Measurements from ENCODE around the gene RPL34.

Gene RPL34

DNA sequence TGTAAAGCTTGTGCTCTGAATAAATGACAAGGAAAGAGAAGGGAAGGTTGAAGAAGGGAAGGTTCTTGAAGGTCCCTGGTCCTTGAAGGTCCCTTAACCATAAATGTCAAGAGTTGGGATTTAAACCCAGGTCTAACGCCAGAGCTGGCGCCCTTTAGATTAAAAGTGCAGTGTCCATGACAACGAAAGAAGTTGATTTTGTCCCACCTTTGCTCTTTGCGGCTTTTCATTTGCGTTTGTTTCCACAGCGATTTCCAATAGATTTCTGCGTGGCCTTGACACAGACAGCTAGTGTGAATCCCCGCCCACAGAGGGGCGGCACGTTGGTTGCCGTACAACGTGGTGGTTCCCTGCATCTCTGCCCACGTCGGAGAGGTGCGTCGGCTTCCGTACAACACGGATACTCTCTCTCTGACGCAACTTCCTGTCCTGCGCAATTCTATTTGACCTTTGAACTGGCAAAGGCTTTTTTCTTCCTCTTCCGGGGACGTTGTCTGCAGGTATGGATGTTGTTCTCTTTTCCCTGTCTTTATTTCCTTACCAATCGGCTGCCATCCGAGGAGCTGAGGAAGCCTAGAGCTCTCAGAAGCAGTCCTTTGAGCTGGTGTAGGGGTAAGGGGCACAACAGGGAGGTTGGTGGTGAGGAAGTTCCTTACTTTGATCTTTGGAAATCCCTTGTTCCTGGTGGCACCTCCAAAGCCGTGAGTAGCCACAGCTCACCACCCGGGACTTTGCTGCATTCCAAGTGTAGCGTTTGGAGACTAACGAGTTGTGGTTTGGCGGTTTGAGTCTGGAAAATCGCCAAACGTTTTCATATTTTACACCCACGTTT, at the start of gene RPL34 (continued):
- TF ChIP-seq, protein P1, sequence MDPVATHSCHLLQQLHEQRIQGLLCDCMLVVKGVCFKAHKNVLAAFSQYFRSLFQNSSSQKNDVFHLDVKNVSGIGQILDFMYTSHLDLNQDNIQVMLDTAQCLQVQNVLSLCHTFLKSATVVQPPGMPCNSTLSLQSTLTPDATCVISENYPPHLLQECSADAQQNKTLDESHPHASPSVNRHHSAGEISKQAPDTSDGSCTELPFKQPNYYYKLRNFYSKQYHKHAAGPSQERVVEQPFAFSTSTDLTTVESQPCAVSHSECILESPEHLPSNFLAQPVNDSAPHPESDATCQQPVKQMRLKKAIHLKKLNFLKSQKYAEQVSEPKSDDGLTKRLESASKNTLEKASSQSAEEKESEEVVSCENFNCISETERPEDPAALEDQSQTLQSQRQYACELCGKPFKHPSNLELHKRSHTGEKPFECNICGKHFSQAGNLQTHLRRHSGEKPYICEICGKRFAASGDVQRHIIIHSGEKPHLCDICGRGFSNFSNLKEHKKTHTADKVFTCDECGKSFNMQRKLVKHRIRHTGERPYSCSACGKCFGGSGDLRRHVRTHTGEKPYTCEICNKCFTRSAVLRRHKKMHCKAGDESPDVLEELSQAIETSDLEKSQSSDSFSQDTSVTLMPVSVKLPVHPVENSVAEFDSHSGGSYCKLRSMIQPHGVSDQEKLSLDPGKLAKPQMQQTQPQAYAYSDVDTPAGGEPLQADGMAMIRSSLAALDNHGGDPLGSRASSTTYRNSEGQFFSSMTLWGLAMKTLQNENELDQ (tag by site-specific recombination; IDR thresholded peaks at IDR 0.05; ENCODE audit: low read depth), result no peak
- TF ChIP-seq GLI2 (tag by site-specific recombination; IDR thresholded peaks at IDR 0.05; ENCODE audit: borderline replicate concordance, low read depth), result no peak
- no peak for TF ChIP-seq HOXD13 (CRISPR knock-in tag; IDR thresholded peaks at IDR 0.05; ENCODE audit: borderline replicate concordance)
- TF ChIP-seq EGR2 (tag by site-specific recombination; IDR thresholded peaks at IDR 0.05; ENCODE audit: low read depth), result peak; percentile 71
- TF ChIP-seq, protein P2, sequence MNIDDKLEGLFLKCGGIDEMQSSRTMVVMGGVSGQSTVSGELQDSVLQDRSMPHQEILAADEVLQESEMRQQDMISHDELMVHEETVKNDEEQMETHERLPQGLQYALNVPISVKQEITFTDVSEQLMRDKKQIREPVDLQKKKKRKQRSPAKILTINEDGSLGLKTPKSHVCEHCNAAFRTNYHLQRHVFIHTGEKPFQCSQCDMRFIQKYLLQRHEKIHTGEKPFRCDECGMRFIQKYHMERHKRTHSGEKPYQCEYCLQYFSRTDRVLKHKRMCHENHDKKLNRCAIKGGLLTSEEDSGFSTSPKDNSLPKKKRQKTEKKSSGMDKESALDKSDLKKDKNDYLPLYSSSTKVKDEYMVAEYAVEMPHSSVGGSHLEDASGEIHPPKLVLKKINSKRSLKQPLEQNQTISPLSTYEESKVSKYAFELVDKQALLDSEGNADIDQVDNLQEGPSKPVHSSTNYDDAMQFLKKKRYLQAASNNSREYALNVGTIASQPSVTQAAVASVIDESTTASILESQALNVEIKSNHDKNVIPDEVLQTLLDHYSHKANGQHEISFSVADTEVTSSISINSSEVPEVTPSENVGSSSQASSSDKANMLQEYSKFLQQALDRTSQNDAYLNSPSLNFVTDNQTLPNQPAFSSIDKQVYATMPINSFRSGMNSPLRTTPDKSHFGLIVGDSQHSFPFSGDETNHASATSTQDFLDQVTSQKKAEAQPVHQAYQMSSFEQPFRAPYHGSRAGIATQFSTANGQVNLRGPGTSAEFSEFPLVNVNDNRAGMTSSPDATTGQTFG (tag by site-specific recombination; IDR thresholded peaks at IDR 0.05; ENCODE audit: borderline replicate concordance), result no peak
- TF ChIP-seq, protein P3, sequence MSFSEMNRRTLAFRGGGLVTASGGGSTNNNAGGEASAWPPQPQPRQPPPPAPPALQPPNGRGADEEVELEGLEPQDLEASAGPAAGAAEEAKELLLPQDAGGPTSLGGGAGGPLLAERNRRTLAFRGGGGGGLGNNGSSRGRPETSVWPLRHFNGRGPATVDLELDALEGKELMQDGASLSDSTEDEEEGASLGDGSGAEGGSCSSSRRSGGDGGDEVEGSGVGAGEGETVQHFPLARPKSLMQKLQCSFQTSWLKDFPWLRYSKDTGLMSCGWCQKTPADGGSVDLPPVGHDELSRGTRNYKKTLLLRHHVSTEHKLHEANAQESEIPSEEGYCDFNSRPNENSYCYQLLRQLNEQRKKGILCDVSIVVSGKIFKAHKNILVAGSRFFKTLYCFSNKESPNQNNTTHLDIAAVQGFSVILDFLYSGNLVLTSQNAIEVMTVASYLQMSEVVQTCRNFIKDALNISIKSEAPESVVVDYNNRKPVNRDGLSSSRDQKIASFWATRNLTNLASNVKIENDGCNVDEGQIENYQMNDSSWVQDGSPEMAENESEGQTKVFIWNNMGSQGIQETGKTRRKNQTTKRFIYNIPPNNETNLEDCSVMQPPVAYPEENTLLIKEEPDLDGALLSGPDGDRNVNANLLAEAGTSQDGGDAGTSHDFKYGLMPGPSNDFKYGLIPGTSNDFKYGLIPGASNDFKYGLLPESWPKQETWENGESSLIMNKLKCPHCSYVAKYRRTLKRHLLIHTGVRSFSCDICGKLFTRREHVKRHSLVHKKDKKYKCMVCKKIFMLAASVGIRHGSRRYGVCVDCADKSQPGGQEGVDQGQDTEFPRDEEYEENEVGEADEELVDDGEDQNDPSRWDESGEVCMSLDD (tag by site-specific recombination; IDR thresholded peaks at IDR 0.05), result no peak
- TF ChIP-seq ZNF37A (tag by site-specific recombination; IDR thresholded peaks at IDR 0.05), result no peak
- TF ChIP-seq, protein P4, sequence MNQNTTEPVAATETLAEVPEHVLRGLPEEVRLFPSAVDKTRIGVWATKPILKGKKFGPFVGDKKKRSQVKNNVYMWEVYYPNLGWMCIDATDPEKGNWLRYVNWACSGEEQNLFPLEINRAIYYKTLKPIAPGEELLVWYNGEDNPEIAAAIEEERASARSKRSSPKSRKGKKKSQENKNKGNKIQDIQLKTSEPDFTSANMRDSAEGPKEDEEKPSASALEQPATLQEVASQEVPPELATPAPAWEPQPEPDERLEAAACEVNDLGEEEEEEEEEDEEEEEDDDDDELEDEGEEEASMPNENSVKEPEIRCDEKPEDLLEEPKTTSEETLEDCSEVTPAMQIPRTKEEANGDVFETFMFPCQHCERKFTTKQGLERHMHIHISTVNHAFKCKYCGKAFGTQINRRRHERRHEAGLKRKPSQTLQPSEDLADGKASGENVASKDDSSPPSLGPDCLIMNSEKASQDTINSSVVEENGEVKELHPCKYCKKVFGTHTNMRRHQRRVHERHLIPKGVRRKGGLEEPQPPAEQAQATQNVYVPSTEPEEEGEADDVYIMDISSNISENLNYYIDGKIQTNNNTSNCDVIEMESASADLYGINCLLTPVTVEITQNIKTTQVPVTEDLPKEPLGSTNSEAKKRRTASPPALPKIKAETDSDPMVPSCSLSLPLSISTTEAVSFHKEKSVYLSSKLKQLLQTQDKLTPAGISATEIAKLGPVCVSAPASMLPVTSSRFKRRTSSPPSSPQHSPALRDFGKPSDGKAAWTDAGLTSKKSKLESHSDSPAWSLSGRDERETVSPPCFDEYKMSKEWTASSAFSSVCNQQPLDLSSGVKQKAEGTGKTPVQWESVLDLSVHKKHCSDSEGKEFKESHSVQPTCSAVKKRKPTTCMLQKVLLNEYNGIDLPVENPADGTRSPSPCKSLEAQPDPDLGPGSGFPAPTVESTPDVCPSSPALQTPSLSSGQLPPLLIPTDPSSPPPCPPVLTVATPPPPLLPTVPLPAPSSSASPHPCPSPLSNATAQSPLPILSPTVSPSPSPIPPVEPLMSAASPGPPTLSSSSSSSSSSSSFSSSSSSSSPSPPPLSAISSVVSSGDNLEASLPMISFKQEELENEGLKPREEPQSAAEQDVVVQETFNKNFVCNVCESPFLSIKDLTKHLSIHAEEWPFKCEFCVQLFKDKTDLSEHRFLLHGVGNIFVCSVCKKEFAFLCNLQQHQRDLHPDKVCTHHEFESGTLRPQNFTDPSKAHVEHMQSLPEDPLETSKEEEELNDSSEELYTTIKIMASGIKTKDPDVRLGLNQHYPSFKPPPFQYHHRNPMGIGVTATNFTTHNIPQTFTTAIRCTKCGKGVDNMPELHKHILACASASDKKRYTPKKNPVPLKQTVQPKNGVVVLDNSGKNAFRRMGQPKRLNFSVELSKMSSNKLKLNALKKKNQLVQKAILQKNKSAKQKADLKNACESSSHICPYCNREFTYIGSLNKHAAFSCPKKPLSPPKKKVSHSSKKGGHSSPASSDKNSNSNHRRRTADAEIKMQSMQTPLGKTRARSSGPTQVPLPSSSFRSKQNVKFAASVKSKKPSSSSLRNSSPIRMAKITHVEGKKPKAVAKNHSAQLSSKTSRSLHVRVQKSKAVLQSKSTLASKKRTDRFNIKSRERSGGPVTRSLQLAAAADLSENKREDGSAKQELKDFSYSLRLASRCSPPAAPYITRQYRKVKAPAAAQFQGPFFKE (tag by site-specific recombination; IDR thresholded peaks at IDR 0.05; ENCODE audit: borderline replicate concordance), result no peak
- no peak for TF ChIP-seq KLF16 (tag by site-specific recombination; IDR thresholded peaks at IDR 0.05)
- TF ChIP-seq ZNF239 (tag by site-specific recombination; IDR thresholded peaks at IDR 0.05), result no peak
- peak; percentile 75; the same call in 1 of the 2 replicates for TF ChIP-seq MYNN (tag by site-specific recombination; IDR thresholded peaks at IDR 0.05; ENCODE audit: borderline replicate concordance)
- no peak for TF ChIP-seq FEZF1 (tag by site-specific recombination; IDR thresholded peaks at IDR 0.05)
- TF ChIP-seq ZIC2 (tag by site-specific recombination; IDR thresholded peaks at IDR 0.05), result no peak
- TF ChIP-seq ZFP69B (tag by site-specific recombination; IDR thresholded peaks at IDR 0.05), result no peak
- peak; percentile 89 for TF ChIP-seq ZFHX2 (tag by site-specific recombination; conservative IDR thresholded peaks at IDR 0.05)
- no peak for TF ChIP-seq ZNF596 (tag by site-specific recombination; IDR thresholded peaks at IDR 0.05)
- no peak for TF ChIP-seq ZNF768 (tag by site-specific recombination; IDR thresholded peaks at IDR 0.05)
- TF ChIP-seq KLF8 (tag by site-specific recombination; IDR thresholded peaks at IDR 0.05), result peak; percentile 44; the same call in 1 of the 2 replicates
- no peak for TF ChIP-seq ZNF623 (tag by site-specific recombination; IDR thresholded peaks at IDR 0.05)
- no peak for TF ChIP-seq ZNF214 (tag by site-specific recombination; IDR thresholded peaks at IDR 0.05; ENCODE audit: borderline replicate concordance)
- no peak for TF ChIP-seq ZNF555 (tag by site-specific recombination; conservative IDR thresholded peaks at IDR 0.05)
- TF ChIP-seq ZNF202 (tag by site-specific recombination; IDR thresholded peaks at IDR 0.05; ENCODE audit: borderline replicate concordance), result no peak
- TF ChIP-seq ZNF514 (tag by site-specific recombination; IDR thresholded peaks at IDR 0.05), result no peak
- TF ChIP-seq ZFP3 (tag by site-specific recombination; IDR thresholded peaks at IDR 0.05; ENCODE audit: low read depth), result no peak
- no peak for TF ChIP-seq ZBTB1 (tag by site-specific recombination; IDR thresholded peaks at IDR 0.05)
- no peak for TF ChIP-seq ZFP37 (tag by site-specific recombination; IDR thresholded peaks at IDR 0.05)

Measured in HEK293 (cell line).